Heart right ventricle (tissue), 16 donors: ENCODE results near the gene LHB. TPM values are rescaled to one million over a fixed set of nuclear protein-coding genes. Genes with fewer than 3 reads are reported as not detected.
A peak's percentile ranks its signal among the peaks of the same experiment; 100 is the strongest.

Experiments
- ATAC-seq, 8 donors: fragments of 200-7000 bp; cut with Tn5 transposase; one replicate each; pipeline ENCODE4 v1.9.1; 2020; ENCODE audit warnings: mild to moderate bottlenecking in 8 of 8, moderate library complexity in 8 of 8, moderate number of reproducible peaks in 1 of 8
- DNase-seq, 2 donors: peaks; one replicate each; pipeline ENCODE4 v3.0.0-alpha.2; 2020
- H3K27ac ChIP-seq, 10 donors: fragments of 200-600 bp; sonication (generic) in 2 of 10; one replicate each; pipeline versions ENCODE4 v1.5.0 to v1.8.0; 2020 to 2022; ENCODE audit warnings: mild to moderate bottlenecking in 3 of 10
- H3K27me3 ChIP-seq, 7 donors: fragments of 200-600 bp; one replicate each; pipeline ENCODE4 v1.8.0; 2021 to 2022; ENCODE audit warnings: mild to moderate bottlenecking in 2 of 7
- H3K36me3 ChIP-seq, 9 donors: fragments of 200-600 bp; sonication (generic) in 1 of 9; one replicate each; pipeline versions ENCODE4 v1.5.0 to v1.8.0; 2020 to 2022; ENCODE audit warnings: mild to moderate bottlenecking in 2 of 9
- H3K4me1 ChIP-seq, 9 donors: fragments of 200-600 bp; sonication (generic) in 1 of 9; one replicate each; pipeline versions ENCODE4 v1.5.0 to v1.8.0; 2020 to 2022; ENCODE audit warnings: mild to moderate bottlenecking in 4 of 9
- H3K4me3 ChIP-seq, 10 donors: fragments of 200-600 bp; sonication (generic) in 2 of 10; one replicate each; pipeline versions ENCODE4 v1.5.0 to v1.8.0; 2020 to 2022; ENCODE audit warnings: mild to moderate bottlenecking in 7 of 10, moderate library complexity in 2 of 10
- H3K9me3 ChIP-seq, 11 donors: fragments of 200-600 bp in 10 of 11; sonication (generic) in 2 of 11; one replicate each; pipeline versions ENCODE4 v1.5.0 to v1.8.0; 2013 to 2022; ENCODE audit warnings: mild to moderate bottlenecking in 2 of 11, control low read depth in 1 of 11, moderate library complexity in 1 of 11
- CTCF ChIP-seq, 9 donors: fragments of 200-600 bp; sonication (generic) in 2 of 9; IDR thresholded peaks; one replicate each; pipeline versions ENCODE4 v1.5.0 to v1.8.0; 2021 to 2022; ENCODE audit warnings: antibody characterized with exemption in 9 of 9, mild to moderate bottlenecking in 5 of 9, moderate library complexity in 1 of 9
- WGBS, 2 donors: extraction: QIAGEN DNeasy Blood & Tissue Kit; methylation state at CpG; one replicate each; pipeline ENCODE4 v1.1.7; 2013; ENCODE audit warnings: inconsistent platforms in 1 of 2; 5-methylcytosine and 5-hydroxymethylcytosine counted together
- intact Hi-C, 10 donors: fragments of 100-400 bp; cut with DNase I; formaldehyde crosslinking; loops; one replicate each; pipeline versions ENCODE4 v1.11.1 to v1.14.2; 2022
- microRNA-seq, 2 donors: library from miRNA; unstranded; fragments of <30 nt; microRNA quantifications; one replicate each; pipeline ENCODE4 v1.2.0, GENCODE V29; 2021
- polyA plus RNA-seq, 2 donors: library from polyadenylated mRNA; stranded (reverse); fragments of 200-250 nt; gene quantifications; one replicate each; pipeline ENCODE4 v1.2.3, GENCODE V29; 2013
- total RNA-seq, 10 donors: library from RNA; stranded (reverse); fragmentation: NEBNext Ultra II Directional in 3 of 10; extraction: Animal tissue kit (Norgen Biotek cat#: 25700) in 3 of 10; gene quantifications; one replicate each; pipeline versions ENCODE4 v1.2.1 to v1.2.4, GENCODE V29; 2021 to 2023
- donor health status: Arrhythmogenic right ventricular cardiomyopathy.
- donor health status: ischemic (EF 13 %, LVEDD 7.1; RV severe dilation, severe dysfunction).
- donor health status: healthy with polysubstance abuse.
- donor health status: DM: no; HTN: yes; CAD: no.
- donor health status: DM: no; HTN: no; CAD: no.
- donor health status: ischemic (EF 25% LVEDD 6.9; RV normal size, moderate dysfunction).
- donor health status: ischemic (EF 25% LVEDD 5.7; RV mildly dilated, moderate dysfunction).
- donor health status: healthy.
- donor health status: DM: yes; HTN: yes; CAD: no.
- donor health status: Ischemic cardiomyopathy.
- donor health status: ischemic (EF 35%, LVEDD 5.7; RV mildly dilated, moderate dysfunction).
- donor health status: nonischemic (EF 11% LVEDD 7.7; RV severe dilation, severe dysfunction).
- donor health status: DM: yes; HTN: yes; CAD: no.
- donor health status: PGD.
- donor health status: ischemic (EF 29% LVEDD 5.4; RV normal size, mild dysfunction).
- donor health status: nonischemic (EF 23%, LVEDD 6.1; RV moderate dilation, normal function).

The LHB gene
- total and polyA plus RNA-seq, 12 donors, result not detected

GRCh38 chr19:48968179-48968661, 48.7 kb downstream of the LHB start:
- Histone ChIP-seq H3K27ac (peak overlapping the region in 9 of 10 donors; percentile 1 to 96 (median 68)), H3K36me3 (peaks cover 0 to 75% (median 49%) of the 10 kb centered on the region in 9 donors), H3K4me1 (peaks cover 15 to 69% (median 55%) of the 10 kb centered on the region in 9 donors), H3K27me3 (no peaks in the 10 kb centered on the region), H3K4me3 (no peak overlapping the region), H3K9me3 (no peaks in the 10 kb centered on the region)
- WGBS, 2 donors, result 59 to 62% methylated on average over 4 of the region's 4 CpGs
- intact Hi-C loops, result loop anchor here in 7 of 10 donors (5.0 to 10.0 kb wide), 7 partner anchors 91 to 333 kb away; partner anchors contain the start of genes PPP1R15A (in 4 of the 7), CA11 (in 2 of the 7) and DBP (in 2 of the 7)
- TF ChIP-seq CTCF (IDR thresholded peaks at IDR 0.05), result no peak
- no peak for ATAC-seq
- no peak for DNase-seq

GRCh38 chr19:48967346-48968178, 49.3 kb downstream of the LHB start:
- no peak for DNase-seq
- intact Hi-C loops, result loop anchor here in 7 of 10 donors (5.0 to 10.0 kb wide), 7 partner anchors 90 to 333 kb away; partner anchors contain the start of genes PPP1R15A (in 4 of the 7), CA11 (in 2 of the 7) and DBP (in 2 of the 7)
- 79 to 85% methylated on average over 14 of the region's 14 CpGs for WGBS, 2 donors
- Histone ChIP-seq H3K4me3 (peak overlapping the region in 7 of 10 donors; percentile 68 to 100 (median 89)), H3K27me3 (no peaks in the 10 kb centered on the region), H3K27ac (peak overlapping the region in 9 of 10 donors; percentile 1 to 96 (median 87)), H3K4me1 (peaks cover 15 to 70% (median 56%) of the 10 kb centered on the region in 9 donors), H3K36me3 (peaks cover 0 to 68% (median 42%) of the 10 kb centered on the region in 9 donors), H3K9me3 (no peaks in the 10 kb centered on the region)
- ATAC-seq, result peak in 1 of 8 donors; percentile 0
- TF ChIP-seq CTCF (IDR thresholded peaks at IDR 0.05), result no peak

GRCh38 chr19:48966541-48967345, 50.1 kb downstream of the LHB start:
- DNase-seq (no peak), ATAC-seq (no peak)
- Histone ChIP-seq H3K36me3 (peaks cover 0 to 60% (median 34%) of the 10 kb centered on the region in 9 donors), H3K27ac (peak overlapping the region in 9 of 10 donors; percentile 84 to 96 (median 91)), H3K4me1 (peaks cover 15 to 75% (median 63%) of the 10 kb centered on the region in 9 donors), H3K27me3 (no peaks in the 10 kb centered on the region), H3K9me3 (no peaks in the 10 kb centered on the region), H3K4me3 (peak overlapping the region; percentile 65 to 100 (median 88))
- TF ChIP-seq CTCF (IDR thresholded peaks at IDR 0.05), result no peak
- 83 to 89% methylated on average over 10 of the region's 10 CpGs for WGBS, 2 donors
- intact Hi-C loops, result loop anchor here in 7 of 10 donors (5.0 to 10.0 kb wide), 7 partner anchors 89 to 332 kb away; partner anchors contain the start of genes PPP1R15A (in 4 of the 7), CA11 (in 2 of the 7) and DBP (in 2 of the 7)

Small RNA genes lying within 50 kb of the gene (microRNA-seq; reads per million reads assigned to microRNA genes)
- 0 to 1.0 reads per million in 2 donors for gene MIR6798

Other genes with a start within 250 kb of the LHB start
- gene BCAT2, start 206.1 kb downstream of the LHB start, total RNA-seq, result 10 to 100 TPM; 49.9 to 77.8 (median 65.2) TPM
- 10 to 100 TPM; 43.7 to 96.7 TPM for gene BCAT2, start 206.1 kb downstream of the LHB start, polyA plus RNA-seq
- 1 to 10 TPM; 1.1 to 5.3 (median 3.1) TPM for gene HSD17B14, start 180.6 kb downstream of the LHB start, total RNA-seq
- 1 to 10 TPM; 2.4 to 2.7 TPM for gene HSD17B14, start 180.6 kb downstream of the LHB start, polyA plus RNA-seq
- 10 to 100 TPM; 18.5 to 70.6 (median 25.1) TPM for gene PLEKHA4, start 148.5 kb downstream of the LHB start, total RNA-seq
- gene PLEKHA4, start 148.5 kb downstream of the LHB start, polyA plus RNA-seq, result 10 to 100 TPM; 29.3 to 29.5 TPM
- gene PPP1R15A, start 144.7 kb downstream of the LHB start, total RNA-seq, result 100 to 1,000 TPM in 1 of 10 donors, 10 to 100 TPM in 9; 55.4 to 123 (median 73.7) TPM
- 100 to 1,000 TPM in 1 of 2 donors, 10 to 100 TPM in 1; 59.6 to 192 TPM for gene PPP1R15A, start 144.7 kb downstream of the LHB start, polyA plus RNA-seq
- under 1 TPM in 5 of 10 donors, not detected in 5; 0.15 to 0.69 (median 0.49) TPM for gene TULP2, start 118.3 kb downstream of the LHB start, total RNA-seq
- under 1 TPM in 1 of 2 donors, not detected in 1; 0.22 TPM for gene TULP2, start 118.3 kb downstream of the LHB start, polyA plus RNA-seq
- 100 to 1,000 TPM; 227 to 452 (median 311) TPM for gene NUCB1, start 116.8 kb downstream of the LHB start, total RNA-seq
- 100 to 1,000 TPM; 170 to 294 TPM for gene NUCB1, start 116.8 kb downstream of the LHB start, polyA plus RNA-seq
- gene DHDH, start 83.4 kb downstream of the LHB start, total RNA-seq, result under 1 TPM in 1 of 10 donors, not detected in 9; 0.51 TPM
- under 1 TPM in 1 of 2 donors, not detected in 1; 0.17 TPM for gene DHDH, start 83.4 kb downstream of the LHB start, polyA plus RNA-seq
- 10 to 100 TPM; 11.5 to 41.5 (median 19.5) TPM for gene BAX, start 62.2 kb downstream of the LHB start, total RNA-seq
- 10 to 100 TPM; 17.6 to 37.4 TPM for gene BAX, start 62.2 kb downstream of the LHB start, polyA plus RNA-seq
- gene FTL, start 51.8 kb downstream of the LHB start, total RNA-seq, result 1,000 to 10,000 TPM in 2 of 10 donors, 100 to 1,000 TPM in 8; 450 to 3,518 (median 637) TPM
- 1,000 to 10,000 TPM; 1,046 to 1,578 TPM for gene FTL, start 51.8 kb downstream of the LHB start, polyA plus RNA-seq
- gene GYS1, start 23.8 kb downstream of the LHB start, total RNA-seq, result 100 to 1,000 TPM; 139 to 245 (median 201) TPM
- gene GYS1, start 23.8 kb downstream of the LHB start, polyA plus RNA-seq, result 100 to 1,000 TPM; 114 to 128 TPM
- gene RUVBL2, start 23.2 kb downstream of the LHB start, total RNA-seq, result 10 to 100 TPM; 40.1 to 60.4 (median 49.3) TPM
- 100 to 1,000 TPM in 1 of 2 donors, 10 to 100 TPM in 1; 60.1 to 108 TPM for gene RUVBL2, start 23.2 kb downstream of the LHB start, polyA plus RNA-seq
- gene CGB3, start 7.2 kb upstream of the LHB start, total RNA-seq, result not detected
- gene CGB3, start 7.2 kb upstream of the LHB start, polyA plus RNA-seq, result not detected
- gene CGB2, start 14.8 kb upstream of the LHB start, total RNA-seq, result not detected
- gene CGB2, start 14.8 kb upstream of the LHB start, polyA plus RNA-seq, result not detected
- gene CGB1, start 19.8 kb upstream of the LHB start, total RNA-seq, result not detected
- gene CGB1, start 19.8 kb upstream of the LHB start, polyA plus RNA-seq, result not detected
- not detected for gene CGB5, start 26.8 kb upstream of the LHB start, total RNA-seq
- gene CGB5, start 26.8 kb upstream of the LHB start, polyA plus RNA-seq, result not detected
- gene CGB8, start 32.0 kb upstream of the LHB start, total RNA-seq, result not detected
- gene CGB8, start 32.0 kb upstream of the LHB start, polyA plus RNA-seq, result not detected
- gene CGB7, start 40.7 kb upstream of the LHB start, total RNA-seq, result not detected
- under 1 TPM; 0.14 to 0.37 TPM for gene CGB7, start 40.7 kb upstream of the LHB start, polyA plus RNA-seq
- gene NTF4, start 47.7 kb upstream of the LHB start, total RNA-seq, result 1 to 10 TPM in 1 of 10 donors, under 1 TPM in 2, not detected in 7; 0.28 to 1.1 (median 0.71) TPM
- gene NTF4, start 47.7 kb upstream of the LHB start, polyA plus RNA-seq, result 1 to 10 TPM in 1 of 2 donors, under 1 TPM in 1; 0.06 to 1.6 TPM
- 1 to 10 TPM in 2 of 10 donors, under 1 TPM in 7, not detected in 1; 0.11 to 4.8 (median 0.26) TPM for gene KCNA7, start 55.6 kb upstream of the LHB start, total RNA-seq
- 1 to 10 TPM in 1 of 2 donors, under 1 TPM in 1; 0.04 to 1.5 TPM for gene KCNA7, start 55.6 kb upstream of the LHB start, polyA plus RNA-seq
- 100 to 1,000 TPM in 3 of 10 donors, 10 to 100 TPM in 7; 75.2 to 157 (median 88.4) TPM for gene SNRNP70, start 68.4 kb upstream of the LHB start, total RNA-seq
- 100 to 1,000 TPM; 114 to 330 TPM for gene SNRNP70, start 68.4 kb upstream of the LHB start, polyA plus RNA-seq
- 10 to 100 TPM; 17.6 to 26.7 (median 23.0) TPM for gene LIN7B, start 97.3 kb upstream of the LHB start, total RNA-seq
- gene LIN7B, start 97.3 kb upstream of the LHB start, polyA plus RNA-seq, result 10 to 100 TPM; 25.9 to 38.5 TPM
- 1 to 10 TPM in 5 of 10 donors, under 1 TPM in 5; 0.64 to 2.3 (median 1.0) TPM for gene C19orf73, start 102.1 kb upstream of the LHB start, total RNA-seq
- 1 to 10 TPM; 1.9 to 5.4 TPM for gene C19orf73, start 102.1 kb upstream of the LHB start, polyA plus RNA-seq
- gene PPFIA3, start 102.5 kb upstream of the LHB start, total RNA-seq, result 1 to 10 TPM; 3.6 to 7.0 (median 5.8) TPM
- gene PPFIA3, start 102.5 kb upstream of the LHB start, polyA plus RNA-seq, result 10 to 100 TPM; 15.4 to 16.7 TPM
- 1,000 to 10,000 TPM in 6 of 10 donors, 100 to 1,000 TPM in 4; 901 to 1,557 (median 1,052) TPM for gene HRC, start 138.3 kb upstream of the LHB start, total RNA-seq
- 100 to 1,000 TPM; 331 to 710 TPM for gene HRC, start 138.3 kb upstream of the LHB start, polyA plus RNA-seq
- gene TRPM4, start 140.7 kb upstream of the LHB start, total RNA-seq, result 10 to 100 TPM; 21.7 to 38.5 (median 33.0) TPM
- gene TRPM4, start 140.7 kb upstream of the LHB start, polyA plus RNA-seq, result 100 to 1,000 TPM in 1 of 2 donors, 10 to 100 TPM in 1; 20.4 to 100 TPM